ENCODE data around the gene CD300A. TPM values are rescaled to one million over a fixed set of nuclear protein-coding genes. Genes with fewer than 3 reads are reported as not detected.

Gene CD300A
- total and polyA plus RNA-seq, 2 donors (not counting 1 experiment from before 2014, with no cell fraction given): not detected

DNA sequence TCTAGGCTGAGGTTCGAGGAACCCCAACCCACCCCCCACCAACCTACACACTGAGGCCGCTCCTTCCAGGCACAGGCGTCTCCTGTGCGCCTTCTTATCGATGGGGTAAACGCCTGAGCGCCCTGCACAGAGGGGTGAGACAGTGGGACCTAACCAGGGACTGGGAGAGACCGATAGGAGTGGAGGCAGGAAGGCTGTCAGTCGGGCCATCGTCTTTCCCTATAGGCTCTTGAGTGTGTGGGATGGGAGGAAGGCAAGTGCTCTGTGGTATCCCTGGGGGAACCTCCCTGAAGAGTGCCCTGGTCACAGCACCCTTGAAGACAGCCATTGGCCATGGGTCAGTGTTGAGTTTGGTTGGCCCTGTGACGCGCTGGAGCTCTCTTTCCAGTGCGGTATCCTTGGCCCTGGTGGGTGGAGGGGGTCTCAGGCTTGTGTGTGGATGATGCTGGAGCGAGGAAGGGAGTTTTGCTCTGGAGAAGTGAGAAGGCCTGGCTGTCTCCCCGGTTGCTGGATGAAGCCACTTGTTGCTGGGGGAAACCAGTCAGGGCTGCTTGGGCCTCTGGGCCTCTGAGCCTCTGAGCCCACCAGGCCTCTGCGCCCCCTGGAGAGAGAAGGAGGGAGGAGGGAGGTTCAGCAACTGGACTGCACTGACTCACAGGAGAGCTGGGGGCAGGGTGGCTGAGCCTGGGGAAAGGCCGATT lies 32.9 kb upstream of the CD300A start:
- Histone ChIP-seq H2AFZ (ENCODE audit: low read length) (no peak overlapping the region), H3K4me1 (ENCODE audit: control insufficient read depth, extremely low read depth, insufficient read depth, low read length) (no peaks in the 10 kb centered on the region), H3K4me3 (replicated peaks in 1 of 4; ENCODE audit: control extremely low read depth in 1 of 4, insufficient read depth in 1 of 4, low read depth in 3 of 4, low read length in 4 of 4) (no peak overlapping the region), H3K79me2 (ENCODE audit: control insufficient read depth, insufficient read depth, low read length) (no peaks in the 10 kb centered on the region), H3K9me3 (ENCODE audit: control insufficient read depth, insufficient read depth, low read depth, low read length) (no peaks in the 10 kb centered on the region), H3K36me3 (ENCODE audit: control insufficient read depth, insufficient read depth, low read length) (no peaks in the 10 kb centered on the region), H3K27me3 (ENCODE audit: control insufficient read depth, insufficient read depth, low read length) (peaks cover 8% of the 10 kb centered on the region), H3K27ac (ENCODE audit: insufficient read depth, low read length) (no peak overlapping the region), H3K9ac (ENCODE audit: insufficient read depth, low read length) (no peak overlapping the region), H3K4me2 (ENCODE audit: extremely low read depth, insufficient read depth, low read length) (no peak overlapping the region), H4K20me1 (ENCODE audit: control insufficient read depth, extremely low read depth, insufficient read depth, low read length) (no peaks in the 10 kb centered on the region)
- DNase-seq (ENCODE audit: low read depth in 2 of 2): no peak
- TF ChIP-seq CTCF (conservative IDR thresholded peaks at IDR 0.05 in 1 of 2, IDR thresholded peaks at IDR 0.05 in 1 of 2; ENCODE audit: low read depth in 1 of 2, low read length in 2 of 2): no peak
- no peak for TF ChIP-seq EZH2 (IDR thresholded peaks at IDR 0.05; ENCODE audit: low read length, missing control alignments)

GRCh38 chr17:74435775-74436359 lies 30.6 kb upstream of the CD300A start:
- H3K9me3 ChIP-seq (ENCODE audit: control insufficient read depth, insufficient read depth, low read depth, low read length): no peaks in the 10 kb centered on the region
- no peak overlapping the region for H3K9ac ChIP-seq (ENCODE audit: insufficient read depth, low read length)
- H3K4me2 ChIP-seq (ENCODE audit: extremely low read depth, insufficient read depth, low read length): no peak overlapping the region
- H2AFZ ChIP-seq (ENCODE audit: low read length): no peak overlapping the region
- no peaks in the 10 kb centered on the region for H3K36me3 ChIP-seq (ENCODE audit: control insufficient read depth, insufficient read depth, low read length)
- H3K27ac ChIP-seq (ENCODE audit: insufficient read depth, low read length): no peak overlapping the region
- no peaks in the 10 kb centered on the region for H4K20me1 ChIP-seq (ENCODE audit: control insufficient read depth, extremely low read depth, insufficient read depth, low read length)
- H3K4me1 ChIP-seq (ENCODE audit: control insufficient read depth, extremely low read depth, insufficient read depth, low read length): no peaks in the 10 kb centered on the region
- H3K79me2 ChIP-seq (ENCODE audit: control insufficient read depth, insufficient read depth, low read length): no peaks in the 10 kb centered on the region
- DNase-seq (ENCODE audit: low read depth in 2 of 2): no peak
- TF ChIP-seq CTCF (conservative IDR thresholded peaks at IDR 0.05 in 1 of 2, IDR thresholded peaks at IDR 0.05 in 1 of 2; ENCODE audit: low read depth in 1 of 2, low read length in 2 of 2) (no peak), EZH2 (IDR thresholded peaks at IDR 0.05; ENCODE audit: low read length, missing control alignments) (no peak)
- no peak overlapping the region for H3K4me3 ChIP-seq (replicated peaks in 1 of 4; ENCODE audit: control extremely low read depth in 1 of 4, insufficient read depth in 1 of 4, low read depth in 3 of 4, low read length in 4 of 4)
- H3K27me3 ChIP-seq (ENCODE audit: control insufficient read depth, insufficient read depth, low read length): peaks cover 8% of the 10 kb centered on the region

DNA sequence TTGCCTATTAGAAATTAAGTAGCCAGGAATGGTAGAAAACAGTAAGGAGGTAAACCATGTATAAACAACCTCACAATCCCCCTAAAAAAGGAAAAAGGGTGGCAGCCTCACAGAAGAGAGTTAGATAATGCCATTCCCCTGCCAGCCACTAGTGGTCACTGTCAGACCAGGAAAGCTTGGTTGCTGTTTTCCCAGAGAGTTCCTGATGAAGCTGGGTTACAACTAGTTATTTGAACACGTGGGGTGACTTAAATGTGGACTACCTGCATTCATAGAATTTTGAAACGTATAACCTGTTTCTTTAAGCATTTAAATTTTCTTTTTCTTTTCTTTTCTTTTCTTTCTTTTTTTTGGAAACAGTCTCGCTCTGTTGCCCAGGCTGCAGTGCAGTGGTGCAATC lies 28.7 kb upstream of the CD300A start:
- no peaks in the 10 kb centered on the region for H3K4me1 ChIP-seq (ENCODE audit: control insufficient read depth, extremely low read depth, insufficient read depth, low read length)
- H3K27me3 ChIP-seq (ENCODE audit: control insufficient read depth, insufficient read depth, low read length): no peaks in the 10 kb centered on the region
- TF ChIP-seq CTCF (conservative IDR thresholded peaks at IDR 0.05 in 1 of 2, IDR thresholded peaks at IDR 0.05 in 1 of 2; ENCODE audit: low read depth in 1 of 2, low read length in 2 of 2) (peak in 1 of 2 donors; percentile 81), EZH2 (IDR thresholded peaks at IDR 0.05; ENCODE audit: low read length, missing control alignments) (no peak)
- no peaks in the 10 kb centered on the region for H3K9me3 ChIP-seq (ENCODE audit: control insufficient read depth, insufficient read depth, low read depth, low read length)
- H4K20me1 ChIP-seq (ENCODE audit: control insufficient read depth, extremely low read depth, insufficient read depth, low read length): no peaks in the 10 kb centered on the region
- H3K27ac ChIP-seq (ENCODE audit: insufficient read depth, low read length): no peak overlapping the region
- no peak overlapping the region for H3K4me3 ChIP-seq (replicated peaks in 1 of 4; ENCODE audit: control extremely low read depth in 1 of 4, insufficient read depth in 1 of 4, low read depth in 3 of 4, low read length in 4 of 4)
- no peaks in the 10 kb centered on the region for H3K36me3 ChIP-seq (ENCODE audit: control insufficient read depth, insufficient read depth, low read length)
- no peak overlapping the region for H3K4me2 ChIP-seq (ENCODE audit: extremely low read depth, insufficient read depth, low read length)
- H2AFZ ChIP-seq (ENCODE audit: low read length): no peak overlapping the region
- no peak for DNase-seq (ENCODE audit: low read depth in 2 of 2)
- H3K9ac ChIP-seq (ENCODE audit: insufficient read depth, low read length): no peak overlapping the region
- no peaks in the 10 kb centered on the region for H3K79me2 ChIP-seq (ENCODE audit: control insufficient read depth, insufficient read depth, low read length)
